Endothelial cell of umbilical vein (primary cell): ENCODE results near the gene GORASP2. TPM values are rescaled to one million over a fixed set of nuclear protein-coding genes. Genes with fewer than 3 reads are reported as not detected.

Source experiments
- BruUV-seq: library from RNA; stranded (reverse); fragments of 400-500 nt; replicated peaks from 2 replicates; lab custom pipeline; 2021; lab: Mats Ljungman, UMichigan
- CTCF ChIA-PET: fragments of 300-600, 350-600 bp; sonication (Branson Sonifier 250); formaldehyde crosslinking; loops from one replicate; lab custom pipeline; 2021; ENCODE audit warnings: antibody characterized with exemption, inconsistent platforms; lab: Charles Lee
- POLR2A ChIA-PET: fragments of 300-600, 350-600 bp; sonication (Branson Sonifier 250); formaldehyde crosslinking; loops from one replicate; lab custom pipeline; 2021; ENCODE audit warnings: antibody characterized with exemption, inconsistent platforms; lab: Charles Lee
- DNase-seq: peaks from one replicate; pipeline ENCODE4 v3.0.0-alpha.2; 2011; ENCODE audit warnings: low read depth, low spot score
- FAIRE-seq: peaks from 2 replicates; lab custom pipeline; 2011; peaks lifted over from hg19 to GRCh38; lab: Jason Lieb, UNC
- H2AFZ ChIP-seq: 2 replicates; pipeline ENCODE4 v1.6.0; 2012; ENCODE audit warnings: low read depth, low read length, control low read depth, inconsistent platforms
- H3K27ac ChIP-seq: 2 replicates; pipeline ENCODE4 v1.5.1; 2011; ENCODE audit warnings: low read depth, mild to moderate bottlenecking, control low read depth, low read length, moderate library complexity; ENCODE audit not compliant: insufficient read depth
- H3K27me3 ChIP-seq, 2 experiments: 2 replicates each; pipeline versions ENCODE4 v1.6.0 to v1.6.1; 2011; ENCODE audit warnings: low read length in 2 of 2, mixed read lengths in 1 of 2; ENCODE audit not compliant: control insufficient read depth in 2 of 2, insufficient read depth in 2 of 2
- H3K36me3 ChIP-seq, 2 experiments: 2 replicates in 1 of 2; 3 replicates in 1 of 2; pipeline ENCODE4 v1.5.1; 2011; ENCODE audit warnings: low read length in 2 of 2, mild to moderate bottlenecking in 1 of 2, moderate library complexity in 1 of 2; ENCODE audit not compliant: control insufficient read depth in 2 of 2, insufficient read depth in 2 of 2; ENCODE audit errors: extremely low read depth in 1 of 2
- H3K4me1 ChIP-seq: 3 replicates; pipeline ENCODE4 v1.5.1; 2011; ENCODE audit warnings: mild to moderate bottlenecking, low read length; ENCODE audit not compliant: control insufficient read depth, insufficient read depth; ENCODE audit errors: extremely low read depth
- H3K4me2 ChIP-seq: 2 replicates; pipeline ENCODE4 v1.6.1; 2011; ENCODE audit warnings: low read length, control low read depth, mixed read lengths; ENCODE audit not compliant: insufficient read depth
- H3K4me3 ChIP-seq, 3 experiments: fragments of 200-600 bp in 1 of 3; sonication (generic), shearing (Covaris generic) in 1 of 3; replicated peaks in 1 of 3; 2 replicates each; pipeline ENCODE4 v1.5.1; 2011 to 2016; ENCODE audit warnings: control low read depth in 3 of 3, low read length in 3 of 3, mild to moderate bottlenecking in 2 of 3, inconsistent platforms in 1 of 3, low read depth in 1 of 3, moderate library complexity in 1 of 3; ENCODE audit not compliant: insufficient read depth in 1 of 3
- H3K79me2 ChIP-seq: 2 replicates; pipeline ENCODE4 v1.6.0; 2012; ENCODE audit warnings: low read length, inconsistent platforms; ENCODE audit not compliant: control insufficient read depth, insufficient read depth
- H3K9ac ChIP-seq: replicated peaks from 2 replicates; pipeline ENCODE3; 2011; ENCODE audit warnings: low read length, control low read depth; ENCODE audit not compliant: insufficient read depth; ENCODE audit errors: extremely low read depth
- H3K9me1 ChIP-seq: replicated peaks from 3 replicates; pipeline ENCODE4 v1.6.0; 2011; ENCODE audit warnings: mild to moderate bottlenecking, low read length; ENCODE audit not compliant: control insufficient read depth, insufficient read depth; ENCODE audit errors: extremely low read depth
- H3K9me3 ChIP-seq: replicated peaks from 2 replicates; pipeline ENCODE4 v1.5.1; 2012; ENCODE audit warnings: low read length, inconsistent platforms; ENCODE audit not compliant: control insufficient read depth, insufficient read depth
- H4K20me1 ChIP-seq: replicated peaks from 2 replicates; pipeline ENCODE3; 2011; ENCODE audit warnings: mild to moderate bottlenecking, low read length; ENCODE audit not compliant: control insufficient read depth, insufficient read depth; ENCODE audit errors: extremely low read depth
- EZH2 ChIP-seq: IDR thresholded peaks from 2 replicates; pipeline ENCODE4 v1.6.1; 2012; ENCODE audit warnings: borderline replicate concordance, low read depth, mild to moderate bottlenecking, moderate library complexity, low read length, inconsistent platforms; ENCODE audit not compliant: severe bottlenecking
- FOS ChIP-seq: IDR thresholded peaks from 2 replicates; pipeline ENCODE4 v1.6.1; 2011; ENCODE audit warnings: mild to moderate bottlenecking, low read length, moderate library complexity, borderline replicate concordance; ENCODE audit not compliant: insufficient read depth
- GATA2 ChIP-seq: IDR thresholded peaks from 2 replicates; pipeline ENCODE4 v1.7.0; 2011; ENCODE audit warnings: low read depth, mild to moderate bottlenecking, moderate library complexity, mixed read lengths, low read length; ENCODE audit not compliant: insufficient read length, insufficient read depth
- JUN ChIP-seq: IDR thresholded peaks from 2 replicates; pipeline ENCODE4 v1.6.1; 2011; ENCODE audit warnings: borderline replicate concordance, low read depth; ENCODE audit not compliant: insufficient read length, insufficient read depth
- MYC ChIP-seq: IDR thresholded peaks from one replicate; pipeline ENCODE4 v1.6.1; 2011; ENCODE audit warnings: mild to moderate bottlenecking, low read depth, low read length
- POLR2A ChIP-seq: IDR thresholded peaks from 2 replicates; pipeline ENCODE4 v1.6.1; 2012; ENCODE audit warnings: low read depth, mild to moderate bottlenecking, control low read depth, low read length
- POLR2AphosphoS5 ChIP-seq: IDR thresholded peaks from 2 replicates; pipeline ENCODE4 v1.6.1; 2012; ENCODE audit warnings: low read depth, mild to moderate bottlenecking, control low read depth, low read length, moderate library complexity; ENCODE audit not compliant: insufficient read depth
- dilution Hi-C: fragments of 300-500 bp; cut with MboI; formaldehyde crosslinking; loops from one replicate; pipeline ENCODE4 v1.15.0; 2019; ENCODE audit warnings: low sequenced_read_pairs; ENCODE audit not compliant: extremely low pct_ligation_motif_present
- intact Hi-C: fragments of 100-400 bp; cut with micrococcal nuclease; formaldehyde crosslinking; loops from one replicate; pipeline ENCODE4 v1.10.0; 2022
- polyA plus RNA-seq, 4 experiments: library from polyadenylated mRNA; depleted of rRNA in 3 of 4; stranded (reverse) in 3 of 4; unstranded in 1 of 4; fragments of >200 nt; gene quantifications; 2 replicates each; pipeline versions ENCODE4 v1.2.1 to v1.2.3, GENCODE V29; 2011 to 2012; ENCODE audit warnings: missing spikeins in 1 of 4
- total RNA-seq: library from RNA; stranded (reverse); gene quantifications from 2 replicates; pipeline ENCODE4 v1.2.3, GENCODE V29; 2021
- TF ChIP-seq, protein P1 (sequence below): IDR thresholded peaks from 2 replicates; pipeline ENCODE4 v1.6.1; 2011; ENCODE audit not compliant: insufficient read depth, insufficient read length
- TF ChIP-seq, protein P2 (sequence below), 2 donors: IDR thresholded peaks; 1 replicate in 1 of 2; 2 replicates in 1 of 2; pipeline ENCODE4 v1.5.1; 2011; ENCODE audit warnings: low read length in 2 of 2, mild to moderate bottlenecking in 2 of 2, moderate library complexity in 2 of 2, control low read depth in 1 of 2, inconsistent platforms in 1 of 2, low read depth in 1 of 2; ENCODE audit not compliant: insufficient read depth in 1 of 2; ENCODE audit errors: extremely low read depth in 1 of 2

GORASP2 gene
- total and polyA plus RNA-seq, 2 donors (not counting 3 experiments of a cell fraction or from before 2014, with no cell fraction given) = 104 to 245 TPM

DNA sequence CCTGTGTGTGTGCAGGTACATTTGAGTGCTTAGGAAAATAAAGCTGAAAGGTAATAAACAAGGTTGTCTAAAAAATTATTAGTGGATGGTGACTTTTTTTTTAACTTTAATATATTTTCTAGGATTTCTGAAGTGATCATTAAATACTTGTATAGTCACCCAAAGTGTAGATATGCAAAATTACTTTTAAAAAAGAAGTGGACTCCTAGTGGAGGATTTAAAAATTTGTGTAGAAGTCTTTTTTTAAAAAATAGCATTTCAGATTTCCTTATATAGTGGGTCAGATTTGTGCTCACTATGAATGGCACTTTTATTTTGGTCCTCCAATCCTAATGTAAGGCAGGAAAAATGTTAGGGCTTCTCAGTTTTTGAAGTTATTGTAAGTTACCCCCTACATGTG lies 3.9 kb downstream of the GORASP2 start:
- Histone ChIP-seq H3K9ac (no peak overlapping the region), H3K4me2 (no peak overlapping the region), H3K4me3 (no peak overlapping the region), H3K9me3 (no peaks in the 10 kb centered on the region), H3K79me2 (peaks cover 87% of the 10 kb centered on the region), H3K36me3 (peaks cover 0 to 5% of the 10 kb centered on the region in 2 experiments), H3K27ac (no peak overlapping the region), H3K27me3 (no peaks in the 10 kb centered on the region), H3K9me1 (no peaks in the 10 kb centered on the region), H4K20me1 (peaks cover 8% of the 10 kb centered on the region), H3K4me1 (peaks cover 16% of the 10 kb centered on the region), H2AFZ (no peak overlapping the region)
- TF ChIP-seq FOS = no peak
- TF ChIP-seq, protein P1, sequence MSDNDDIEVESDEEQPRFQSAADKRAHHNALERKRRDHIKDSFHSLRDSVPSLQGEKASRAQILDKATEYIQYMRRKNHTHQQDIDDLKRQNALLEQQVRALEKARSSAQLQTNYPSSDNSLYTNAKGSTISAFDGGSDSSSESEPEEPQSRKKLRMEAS = no peak
- no peak for TF ChIP-seq JUN
- no peak for TF ChIP-seq MYC
- TF ChIP-seq GATA2 = no peak
- TF ChIP-seq POLR2AphosphoS5 = no peak
- no peak for DNase-seq
- ChIA-PET POLR2A (no interaction called here), CTCF (no interaction called here)
- BruUV-seq = no TSS peak
- dilution Hi-C loops = no loop called here
- no peak for FAIRE-seq
- intact Hi-C loops = no loop called here

DNA sequence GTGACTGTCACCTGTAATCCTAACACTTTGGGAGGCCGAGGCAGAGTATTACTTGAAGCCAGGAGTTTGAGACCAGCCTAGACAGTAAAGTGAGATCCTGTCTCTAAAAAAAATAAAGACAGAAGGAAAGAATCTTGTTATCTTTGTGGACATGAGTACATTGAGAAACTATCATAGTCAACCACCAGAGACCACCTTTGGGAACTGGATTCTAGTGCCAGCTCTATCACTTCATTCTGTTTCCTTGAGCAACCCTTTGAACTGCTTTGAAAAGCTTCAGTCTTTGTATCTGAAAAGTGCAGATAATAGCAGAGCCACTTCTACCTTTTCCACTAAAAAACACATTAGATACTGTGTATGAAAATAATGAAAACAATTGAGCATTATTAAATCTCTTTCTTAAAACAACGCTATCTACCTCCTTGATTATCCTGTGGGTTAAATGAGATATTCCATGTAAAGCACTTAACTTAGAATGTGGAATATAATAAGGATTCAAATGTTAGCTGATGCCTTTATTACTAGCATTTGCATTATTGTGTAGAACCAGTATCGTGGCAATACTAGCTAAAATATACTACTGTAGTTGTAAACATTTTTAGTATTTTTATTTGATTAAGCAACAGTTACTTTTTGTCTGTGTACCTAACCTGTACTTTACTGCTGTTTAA lies 8.8 kb downstream of the GORASP2 start:
- intact Hi-C loops = no loop called here
- H4K20me1 ChIP-seq = peaks cover 25% of the 10 kb centered on the region
- ChIA-PET POLR2A (no interaction called here), CTCF (interaction anchor here (2.4 kb wide), 1 partner anchor 9 kb away, joined by 11 read pairs; the partner anchor contains the start of gene GORASP2)
- TF ChIP-seq, protein P1 = no peak
- TF ChIP-seq EZH2 (no peak), GATA2 (no peak), POLR2A (no peak), MYC (no peak), JUN (no peak), POLR2AphosphoS5 (no peak), FOS (no peak)
- TF ChIP-seq, protein P2, sequence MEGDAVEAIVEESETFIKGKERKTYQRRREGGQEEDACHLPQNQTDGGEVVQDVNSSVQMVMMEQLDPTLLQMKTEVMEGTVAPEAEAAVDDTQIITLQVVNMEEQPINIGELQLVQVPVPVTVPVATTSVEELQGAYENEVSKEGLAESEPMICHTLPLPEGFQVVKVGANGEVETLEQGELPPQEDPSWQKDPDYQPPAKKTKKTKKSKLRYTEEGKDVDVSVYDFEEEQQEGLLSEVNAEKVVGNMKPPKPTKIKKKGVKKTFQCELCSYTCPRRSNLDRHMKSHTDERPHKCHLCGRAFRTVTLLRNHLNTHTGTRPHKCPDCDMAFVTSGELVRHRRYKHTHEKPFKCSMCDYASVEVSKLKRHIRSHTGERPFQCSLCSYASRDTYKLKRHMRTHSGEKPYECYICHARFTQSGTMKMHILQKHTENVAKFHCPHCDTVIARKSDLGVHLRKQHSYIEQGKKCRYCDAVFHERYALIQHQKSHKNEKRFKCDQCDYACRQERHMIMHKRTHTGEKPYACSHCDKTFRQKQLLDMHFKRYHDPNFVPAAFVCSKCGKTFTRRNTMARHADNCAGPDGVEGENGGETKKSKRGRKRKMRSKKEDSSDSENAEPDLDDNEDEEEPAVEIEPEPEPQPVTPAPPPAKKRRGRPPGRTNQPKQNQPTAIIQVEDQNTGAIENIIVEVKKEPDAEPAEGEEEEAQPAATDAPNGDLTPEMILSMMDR (IDR thresholded peaks at IDR 0.05; ENCODE audit: extremely low read depth in 1 of 2, insufficient read depth in 1 of 2, low read depth in 1 of 2, low read length in 2 of 2) = no peak
- H3K79me2 ChIP-seq = peaks cover 100% of the 10 kb centered on the region
- no peaks in the 10 kb centered on the region for H3K9me3 ChIP-seq
- H3K4me3 ChIP-seq = no peak overlapping the region
- H3K9me1 ChIP-seq = peaks cover 8% of the 10 kb centered on the region
- dilution Hi-C loops = no loop called here
- H3K4me2 ChIP-seq = no peak overlapping the region
- no peak overlapping the region for H2AFZ ChIP-seq
- H3K36me3 ChIP-seq = peaks cover 0 to 5% of the 10 kb centered on the region in 2 experiments
- DNase-seq (no peak), FAIRE-seq (no peak)
- H3K27ac ChIP-seq = no peak overlapping the region
- no TSS peak for BruUV-seq
- no peaks in the 10 kb centered on the region for H3K4me1 ChIP-seq
- no peak overlapping the region for H3K9ac ChIP-seq
- no peaks in the 10 kb centered on the region for H3K27me3 ChIP-seq
